GM19025 (cell line): ENCODE data around the gene DCDC2C.

ENCODE experiments used
- ATAC-seq: cut with Tn5 transposase; IDR thresholded peaks from one replicate; pipeline ENCODE4 v1.9.1; 2021; ENCODE audit warnings: mild to moderate bottlenecking, low read depth, moderate library complexity; ENCODE audit not compliant: unreplicated experiment

DCDC2C gene

GRCh38 chr2:3708576-3708975 lies 5.2 kb downstream of the DCDC2C start:
- ATAC-seq = no peak

- ATAC-seq = no peak
Observed at GRCh38 chr2:3709225-3709624, 5.8 kb downstream of the DCDC2C start.

- no peak for ATAC-seq
Observed at GRCh38 chr2:3712424-3712823, 9.0 kb downstream of the DCDC2C start.

GRCh38 chr2:3712831-3713503 lies 9.6 kb downstream of the DCDC2C start:
- no peak for ATAC-seq

- no peak for ATAC-seq
Observed at GRCh38 chr2:3718679-3719078, 15.3 kb downstream of the DCDC2C start.

- no peak for ATAC-seq
Observed at GRCh38 chr2:3725002-3725401, 21.6 kb downstream of the DCDC2C start.

GRCh38 chr2:3725458-3726250 lies 22.3 kb downstream of the DCDC2C start:
- ATAC-seq = no peak

- ATAC-seq = no peak
Observed at GRCh38 chr2:3726511-3726910, 23.1 kb downstream of the DCDC2C start.

GRCh38 chr2:3727397-3728045 lies 24.1 kb downstream of the DCDC2C start:
- no peak for ATAC-seq

- ATAC-seq = no peak
Observed at GRCh38 chr2:3728104-3729054, 25.0 kb downstream of the DCDC2C start.

- no peak for ATAC-seq
Observed at GRCh38 chr2:3729055-3729448, 25.7 kb downstream of the DCDC2C start.

- no peak for ATAC-seq
Observed at GRCh38 chr2:3729786-3730185, 26.4 kb downstream of the DCDC2C start.

GRCh38 chr2:3730646-3731045 lies 27.3 kb downstream of the DCDC2C start:
- ATAC-seq = no peak

GRCh38 chr2:3731829-3732228 lies 28.5 kb downstream of the DCDC2C start:
- no peak for ATAC-seq

- ATAC-seq = no peak
Observed at GRCh38 chr2:3736112-3736511, 32.7 kb downstream of the DCDC2C start.

- ATAC-seq = no peak
Observed at GRCh38 chr2:3737128-3737527, 33.8 kb downstream of the DCDC2C start.

GRCh38 chr2:3738454-3738853 lies 35.1 kb downstream of the DCDC2C start:
- no peak for ATAC-seq

- no peak for ATAC-seq
Observed at GRCh38 chr2:3739313-3739712, 35.9 kb downstream of the DCDC2C start.

GRCh38 chr2:3741396-3741795 lies 38.0 kb downstream of the DCDC2C start:
- no peak for ATAC-seq

GRCh38 chr2:3741867-3742602 lies 38.7 kb downstream of the DCDC2C start:
- ATAC-seq = no peak
